MG63 (cell line): Measurements from ENCODE around the gene ASCC3. TPM values are rescaled to one million over a fixed set of nuclear protein-coding genes. Genes with fewer than 3 reads are reported as not detected.

Experiments used
- DNase-seq: peaks from one replicate; pipeline ENCODE4 v3.0.0-alpha.2; 2020
- H3K27me3 ChIP-seq: fragments of 250-450 bp; sonication (Bioruptor Pico); 2 replicates; pipeline ENCODE4 v1.5.1; 2020; ENCODE audit warnings: mild to moderate bottlenecking, moderate library complexity
- H3K36me3 ChIP-seq: fragments of 250-450 bp; sonication (Bioruptor Pico); 2 replicates; pipeline ENCODE4 v1.5.1; 2020; ENCODE audit warnings: mild to moderate bottlenecking, moderate library complexity
- H3K4me3 ChIP-seq: fragments of 250-450 bp; sonication (Bioruptor Pico); 2 replicates; pipeline ENCODE4 v1.5.1; 2020; ENCODE audit warnings: mild to moderate bottlenecking, moderate library complexity
- H3K9me3 ChIP-seq: fragments of 250-450 bp; sonication (Bioruptor Pico); 2 replicates; pipeline ENCODE4 v1.5.1; 2020; ENCODE audit warnings: mild to moderate bottlenecking, moderate library complexity
- total RNA-seq: library from RNA; depleted of rRNA; stranded (reverse); fragments of >200 nt; shearing (Covaris generic); gene quantifications from 2 replicates; pipeline ENCODE4 v1.2.3, GENCODE V29; 2014; ENCODE audit warnings: low replicate concordance

Gene ASCC3
- total RNA-seq, 1 experiment from 2014 or later = 19.0 TPM

DNA sequence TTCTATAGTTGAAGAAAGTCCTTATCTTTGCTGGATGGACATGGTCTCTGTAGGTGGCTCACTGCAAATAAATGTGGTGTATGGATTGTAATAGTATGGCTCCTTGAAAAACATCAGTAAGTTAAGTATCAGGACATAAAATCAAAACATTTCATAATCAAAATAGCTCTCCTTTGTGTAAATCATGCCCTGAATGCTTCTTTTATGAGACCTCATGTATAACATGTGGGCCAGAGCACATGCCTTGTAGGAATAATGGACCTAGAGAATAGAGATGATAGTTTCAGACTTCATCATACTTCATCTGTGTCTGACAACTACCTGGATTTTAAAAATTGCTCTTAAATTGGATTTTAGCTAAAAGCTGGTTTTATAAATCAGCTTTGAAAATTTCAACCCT is 159.9 kb downstream of the ASCC3 start:
- H3K9me3 ChIP-seq = no peaks in the 10 kb centered on the region
- H3K36me3 ChIP-seq = peaks cover 17% of the 10 kb centered on the region
- no peak for DNase-seq
- no peaks in the 10 kb centered on the region for H3K27me3 ChIP-seq
- no peak overlapping the region for H3K4me3 ChIP-seq

DNA sequence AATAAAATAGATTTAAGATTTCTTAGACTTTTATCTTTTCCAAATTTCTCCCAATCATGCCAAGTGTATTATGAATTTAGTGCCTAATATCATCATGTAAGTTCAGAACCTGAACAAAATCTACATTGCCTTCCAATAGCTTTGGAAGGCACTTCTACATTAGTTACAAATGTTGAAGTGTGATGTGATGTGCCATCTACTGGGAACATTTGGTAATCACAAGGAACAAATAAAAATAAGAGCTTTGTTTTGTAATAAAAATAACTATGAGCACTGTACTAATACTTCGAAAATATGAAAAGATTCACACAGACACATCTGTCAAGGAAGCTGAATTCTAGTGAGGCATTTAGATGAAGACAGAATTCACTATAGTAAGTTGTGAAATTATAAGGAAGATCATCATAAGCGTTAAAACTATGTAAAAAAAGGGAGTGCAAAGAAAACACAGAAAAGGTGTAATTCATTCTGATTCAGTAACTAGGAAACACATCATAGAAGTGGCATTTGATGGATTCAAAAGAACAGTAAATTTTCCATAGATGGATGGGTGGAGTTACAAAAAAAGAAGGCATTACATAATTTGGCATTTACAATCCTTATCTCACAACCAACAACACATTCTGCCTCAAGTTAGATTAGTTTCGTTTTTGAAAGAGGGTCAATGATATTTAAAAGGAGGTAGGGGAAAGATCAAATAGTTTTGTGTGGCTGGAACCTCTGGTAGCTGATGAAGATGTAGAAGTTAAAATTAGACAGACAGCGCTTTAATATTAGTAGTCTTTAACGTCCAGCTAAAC is 161.0 kb downstream of the ASCC3 start:
- DNase-seq = no peak
- no peaks in the 10 kb centered on the region for H3K9me3 ChIP-seq
- peaks cover 17% of the 10 kb centered on the region for H3K36me3 ChIP-seq
- no peaks in the 10 kb centered on the region for H3K27me3 ChIP-seq
- H3K4me3 ChIP-seq = no peak overlapping the region

DNA sequence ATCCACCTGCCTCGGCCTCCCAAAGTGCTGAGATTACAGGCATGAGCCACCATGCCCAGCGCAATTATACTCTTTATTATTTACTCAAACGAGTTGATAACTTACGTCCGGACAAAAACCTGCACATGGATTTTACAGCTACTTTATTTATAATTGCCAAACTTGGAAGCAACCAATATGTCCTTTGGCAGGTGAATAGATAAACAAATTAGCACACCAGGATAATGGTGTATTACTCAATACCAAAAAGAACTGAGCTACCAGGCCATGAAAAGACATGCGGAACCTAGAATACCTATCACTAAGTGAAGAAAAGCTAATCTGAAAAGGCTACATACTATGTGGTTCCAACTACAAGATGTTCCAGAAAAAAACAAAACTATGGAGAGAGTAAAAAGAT is 168.1 kb downstream of the ASCC3 start:
- peaks cover 4% of the 10 kb centered on the region for H3K36me3 ChIP-seq
- DNase-seq = no peak
- no peaks in the 10 kb centered on the region for H3K9me3 ChIP-seq
- H3K27me3 ChIP-seq = no peaks in the 10 kb centered on the region
- H3K4me3 ChIP-seq = no peak overlapping the region

DNA sequence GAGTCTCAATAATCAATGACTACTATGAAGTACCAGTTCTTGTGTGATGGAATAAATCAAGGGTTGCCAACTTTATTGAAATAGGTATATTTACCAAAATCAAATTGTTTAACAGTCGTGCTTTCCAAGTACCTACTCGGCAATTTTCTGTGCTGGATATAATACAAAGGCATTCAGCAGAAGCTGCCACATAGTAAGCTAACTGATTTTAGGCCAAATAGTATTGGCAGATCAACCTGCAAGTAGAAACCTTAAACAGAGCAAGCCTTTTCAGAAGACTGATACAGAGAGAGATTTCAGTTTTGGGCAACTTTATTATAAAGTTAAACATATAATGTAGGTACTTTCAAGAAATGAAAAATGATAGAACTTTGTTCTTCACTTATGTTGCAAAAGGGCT is 174.6 kb downstream of the ASCC3 start:
- Histone ChIP-seq H3K9me3 (no peaks in the 10 kb centered on the region; the same call in 1 of the 2 replicates), H3K4me3 (no peak overlapping the region), H3K36me3 (peaks cover 6% of the 10 kb centered on the region), H3K27me3 (no peaks in the 10 kb centered on the region)
- no peak for DNase-seq

DNA sequence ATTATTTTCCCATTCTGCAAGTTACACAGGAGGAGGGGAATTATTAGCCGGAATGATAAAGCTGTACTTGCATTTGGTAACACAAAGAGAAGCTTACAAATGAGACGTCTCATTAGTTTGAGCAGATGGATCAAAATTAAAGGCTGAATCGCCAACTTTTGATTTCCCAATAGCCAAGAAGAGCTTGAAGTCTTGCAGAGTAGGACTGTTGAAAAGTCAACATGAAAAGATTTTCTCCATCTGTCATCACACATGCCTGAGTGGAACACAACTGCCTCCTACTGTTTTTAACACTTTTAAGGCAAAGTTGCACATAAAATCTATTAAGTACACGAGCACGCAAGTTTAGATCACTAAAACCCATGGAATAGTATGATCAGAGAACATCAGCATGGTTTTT is 176.2 kb downstream of the ASCC3 start:
- no peak overlapping the region for H3K4me3 ChIP-seq
- no peak for DNase-seq

DNA sequence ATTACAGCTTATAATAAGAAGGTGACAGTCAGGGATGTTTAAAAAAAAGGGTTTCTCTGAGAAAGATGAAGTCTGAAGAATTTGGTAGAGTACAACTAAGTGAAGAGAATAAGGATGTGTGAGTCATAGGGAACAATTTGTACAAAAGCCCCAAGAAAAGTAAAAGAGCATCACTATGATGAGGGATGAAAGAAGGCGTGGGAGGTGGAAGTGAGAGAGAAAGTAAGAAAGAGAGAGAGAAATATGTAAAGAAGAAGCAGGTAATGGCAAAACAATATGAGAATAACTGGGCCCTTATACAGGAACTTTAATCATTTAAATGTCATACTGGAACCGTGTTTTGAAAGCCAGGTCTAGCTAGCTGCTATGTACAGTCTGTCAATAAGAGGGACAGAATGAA is 179.4 kb downstream of the ASCC3 start:
- Histone ChIP-seq H3K4me3 (no peak overlapping the region), H3K27me3 (no peaks in the 10 kb centered on the region), H3K9me3 (no peaks in the 10 kb centered on the region; the same call in 1 of the 2 replicates), H3K36me3 (peaks cover 19% of the 10 kb centered on the region)
- no peak for DNase-seq

More for the DNA sequence above, 176.2 kb downstream of the ASCC3 start:
- peaks cover 14% of the 10 kb centered on the region for H3K36me3 ChIP-seq
- no peaks in the 10 kb centered on the region for H3K27me3 ChIP-seq
- no peaks in the 10 kb centered on the region; the same call in 1 of the 2 replicates for H3K9me3 ChIP-seq

DNA sequence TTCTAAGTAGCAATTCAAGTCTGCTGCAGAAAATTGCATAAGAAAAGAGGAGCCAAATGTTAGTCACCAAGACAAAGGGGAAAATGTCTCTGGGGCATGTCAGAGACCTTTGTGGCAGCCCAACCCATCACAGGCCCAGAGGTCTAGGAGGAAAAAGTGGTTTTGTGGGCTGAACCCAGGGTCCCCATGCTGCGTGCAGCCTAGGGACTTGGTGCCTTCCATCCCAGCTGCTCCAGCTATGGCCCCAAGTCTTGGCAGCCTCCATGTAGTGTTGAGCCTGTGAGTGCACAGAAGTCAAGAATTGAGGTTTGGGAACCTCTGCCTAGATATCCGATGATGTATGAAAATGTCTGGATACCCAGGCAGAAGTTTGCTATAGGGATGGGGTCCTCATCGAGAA is 181.1 kb downstream of the ASCC3 start:
- Histone ChIP-seq H3K4me3 (no peak overlapping the region), H3K27me3 (no peaks in the 10 kb centered on the region), H3K36me3 (peaks cover 19% of the 10 kb centered on the region), H3K9me3 (no peaks in the 10 kb centered on the region; the same call in 1 of the 2 replicates)
- DNase-seq = no peak

DNA sequence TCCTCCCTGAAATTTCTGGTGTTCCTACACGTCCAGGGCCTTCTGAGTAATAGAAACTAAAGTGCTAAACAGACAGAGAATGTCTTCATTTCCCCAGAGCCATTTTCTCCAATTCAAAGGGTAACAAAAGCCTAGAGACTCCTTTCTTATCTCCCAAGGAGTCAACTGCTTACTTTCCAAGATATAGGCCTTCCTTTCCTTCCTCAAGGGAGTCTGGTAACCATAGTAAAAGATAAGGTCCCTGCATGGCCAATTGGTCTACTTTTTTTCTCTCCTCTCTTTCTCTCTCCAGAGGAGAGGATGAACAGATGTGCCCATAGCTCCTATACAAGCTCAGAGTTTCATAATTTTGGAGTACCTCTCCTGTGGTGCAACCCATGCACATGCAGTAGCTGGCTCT is 185.7 kb downstream of the ASCC3 start:
- peaks cover 5% of the 10 kb centered on the region for H3K36me3 ChIP-seq
- H3K27me3 ChIP-seq = no peaks in the 10 kb centered on the region
- no peak overlapping the region for H3K4me3 ChIP-seq
- DNase-seq = no peak
- no peaks in the 10 kb centered on the region; the same call in 1 of the 2 replicates for H3K9me3 ChIP-seq

DNA sequence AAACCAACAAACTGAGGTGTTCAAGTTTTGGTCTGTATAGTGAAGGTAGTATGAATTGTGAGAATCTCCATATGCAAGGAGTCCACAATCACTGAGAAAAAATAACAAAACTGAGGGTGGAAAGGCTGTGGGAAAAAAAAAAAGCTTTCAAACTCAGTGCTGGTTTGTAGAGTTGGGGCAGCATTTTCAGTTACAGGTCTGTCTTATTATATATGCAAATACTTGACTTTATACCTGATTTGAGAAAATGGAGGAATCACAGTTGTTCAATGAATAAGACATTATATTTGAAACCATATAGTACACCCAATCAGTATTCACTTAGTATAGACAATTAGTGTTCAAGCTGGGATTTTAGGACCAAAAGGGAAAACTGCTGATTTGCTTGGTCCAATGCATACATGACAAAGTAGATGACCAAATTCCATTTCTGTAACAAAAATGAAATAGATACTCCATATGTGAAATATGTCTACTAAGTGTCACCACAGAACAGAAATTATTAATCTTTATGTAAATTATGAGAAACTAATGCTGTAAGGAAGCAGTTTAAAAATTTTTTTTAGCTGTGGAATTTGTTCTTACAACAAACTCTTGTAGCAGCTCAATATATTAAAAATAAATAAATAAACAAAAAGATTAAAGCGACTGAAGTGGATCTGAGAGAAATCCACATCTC is 187.7 kb downstream of the ASCC3 start:
- no peaks in the 10 kb centered on the region for H3K27me3 ChIP-seq
- no peak overlapping the region for H3K4me3 ChIP-seq
- no peaks in the 10 kb centered on the region for H3K36me3 ChIP-seq
- DNase-seq = no peak
- no peaks in the 10 kb centered on the region for H3K9me3 ChIP-seq

DNA sequence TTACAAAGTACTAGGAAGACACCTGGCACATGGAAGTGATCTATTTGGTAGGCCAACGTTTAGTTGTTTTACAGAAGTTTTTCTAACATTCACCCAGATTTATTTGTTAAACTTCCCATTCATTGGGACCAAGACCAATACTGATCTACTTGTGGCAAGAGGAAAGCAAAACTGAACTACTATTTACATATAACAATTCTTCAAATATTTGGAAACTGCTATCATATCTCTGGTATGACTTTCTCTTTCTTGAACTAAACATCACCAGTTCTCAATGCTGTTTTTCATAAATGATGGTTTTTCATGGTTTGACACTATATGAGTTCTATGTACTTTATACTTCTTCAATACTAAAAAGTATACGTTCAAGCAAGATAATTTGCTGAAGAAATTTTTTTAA is 189.2 kb downstream of the ASCC3 start:
- no peak for DNase-seq
- Histone ChIP-seq H3K36me3 (no peaks in the 10 kb centered on the region), H3K9me3 (no peaks in the 10 kb centered on the region), H3K4me3 (no peak overlapping the region), H3K27me3 (no peaks in the 10 kb centered on the region)

DNA sequence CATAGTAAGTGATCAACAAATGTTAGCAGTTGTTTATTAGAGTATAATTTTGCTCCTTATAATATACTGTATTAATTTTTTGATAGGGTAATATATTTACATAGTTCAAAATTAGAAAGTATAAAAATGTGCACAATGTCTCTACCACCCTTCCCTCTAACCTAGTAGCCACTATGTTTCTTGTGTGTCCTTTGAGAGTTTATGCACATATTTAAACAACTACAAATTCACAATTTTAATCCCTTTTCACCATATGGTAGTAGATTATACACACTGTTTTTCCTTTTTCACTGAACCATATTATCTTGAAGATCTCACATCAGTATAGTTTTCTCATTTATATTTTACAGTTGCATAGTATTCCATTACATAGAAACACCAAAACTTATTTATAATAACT is 194.9 kb downstream of the ASCC3 start:
- Histone ChIP-seq H3K9me3 (no peaks in the 10 kb centered on the region), H3K27me3 (no peaks in the 10 kb centered on the region), H3K36me3 (no peaks in the 10 kb centered on the region), H3K4me3 (no peak overlapping the region)
- DNase-seq = no peak

DNA sequence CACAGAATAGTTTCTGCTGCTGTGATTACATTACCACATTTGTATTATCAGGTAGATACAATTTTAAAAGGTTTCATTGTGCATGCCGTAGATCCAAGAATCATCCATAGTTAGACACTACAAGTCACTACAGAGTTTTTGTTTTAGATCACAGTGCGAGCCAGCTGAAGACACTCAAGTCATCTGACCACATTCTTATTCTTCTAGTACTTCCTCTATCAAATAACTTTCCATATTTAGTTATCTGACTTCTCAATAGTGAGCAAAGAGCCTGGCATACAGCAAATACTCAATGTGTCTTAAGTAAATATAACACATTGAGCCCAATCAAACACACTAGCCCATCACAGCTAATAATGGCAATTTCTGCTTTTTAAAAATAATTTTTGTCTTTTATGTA is 195.4 kb downstream of the ASCC3 start:
- Histone ChIP-seq H3K36me3 (no peaks in the 10 kb centered on the region), H3K4me3 (no peak overlapping the region), H3K9me3 (no peaks in the 10 kb centered on the region), H3K27me3 (no peaks in the 10 kb centered on the region)
- no peak for DNase-seq

DNA sequence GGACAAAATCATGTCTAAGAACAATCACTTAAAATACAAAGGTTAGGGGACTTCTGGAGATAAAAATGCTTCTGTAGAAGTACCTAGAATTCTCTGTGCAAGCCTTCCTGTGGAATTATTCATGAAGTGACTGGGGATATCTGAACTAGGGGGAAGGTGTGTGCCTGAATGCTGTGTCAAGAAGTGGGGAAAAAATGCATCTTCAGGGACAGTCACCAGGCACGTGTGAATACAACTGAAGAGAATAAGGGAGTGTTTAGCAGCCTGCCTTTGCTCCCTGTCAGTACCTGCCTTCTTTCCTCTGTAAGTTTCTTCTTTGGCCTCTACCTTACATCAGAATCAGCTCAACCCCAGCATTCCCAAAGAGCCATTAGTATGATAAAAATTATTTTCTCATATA is 201.0 kb downstream of the ASCC3 start:
- Histone ChIP-seq H3K9me3 (no peaks in the 10 kb centered on the region), H3K36me3 (0 out of 2 replicates have a peak, but pooled peaks cover 3% of the 10 kb centered on the region), H3K4me3 (no peak overlapping the region), H3K27me3 (no peaks in the 10 kb centered on the region)
- no peak for DNase-seq

DNA sequence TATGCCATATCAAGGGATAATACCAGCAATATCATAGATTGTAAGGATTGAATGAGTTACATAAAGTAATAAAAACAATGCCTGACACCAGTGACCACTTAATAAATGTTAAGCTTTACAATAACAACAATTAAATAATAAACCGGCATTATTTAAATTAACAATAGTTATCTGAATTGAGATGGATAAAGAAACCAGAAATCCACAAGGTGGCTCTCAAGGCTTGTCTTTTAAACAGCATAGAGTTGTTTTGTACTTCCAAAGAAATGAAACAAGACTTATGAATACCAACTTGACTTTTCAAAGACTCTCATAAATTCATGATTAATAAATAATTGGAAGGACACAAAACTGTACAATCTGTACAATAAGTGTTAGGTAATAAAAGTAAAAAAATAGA is 203.1 kb downstream of the ASCC3 start:
- Histone ChIP-seq H3K36me3 (0 out of 2 replicates have a peak, but pooled peaks cover 3% of the 10 kb centered on the region), H3K27me3 (no peaks in the 10 kb centered on the region), H3K9me3 (no peaks in the 10 kb centered on the region), H3K4me3 (no peak overlapping the region)
- DNase-seq = no peak

DNA sequence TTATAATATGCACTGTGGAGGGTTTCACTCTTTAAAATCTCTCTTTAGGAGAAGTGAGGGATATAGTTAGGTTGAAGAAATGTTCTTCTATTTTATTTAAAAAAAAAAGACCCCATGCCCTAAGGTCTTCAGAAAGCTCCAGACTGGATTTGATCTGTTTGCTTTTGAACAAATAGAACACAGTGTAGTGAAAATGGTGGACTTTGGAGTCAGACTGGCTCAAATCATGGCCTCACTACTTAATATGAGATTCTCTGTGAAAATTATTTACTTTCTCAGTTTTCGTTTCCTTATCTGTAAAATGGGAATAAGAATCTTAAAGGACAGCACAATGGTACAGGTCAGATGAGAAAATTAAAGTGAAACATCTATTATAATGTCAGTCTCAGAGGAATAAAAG is 203.9 kb downstream of the ASCC3 start:
- Histone ChIP-seq H3K9me3 (no peaks in the 10 kb centered on the region), H3K36me3 (0 out of 2 replicates have a peak, but pooled peaks cover 3% of the 10 kb centered on the region), H3K4me3 (no peak overlapping the region), H3K27me3 (no peaks in the 10 kb centered on the region)
- DNase-seq = no peak

DNA sequence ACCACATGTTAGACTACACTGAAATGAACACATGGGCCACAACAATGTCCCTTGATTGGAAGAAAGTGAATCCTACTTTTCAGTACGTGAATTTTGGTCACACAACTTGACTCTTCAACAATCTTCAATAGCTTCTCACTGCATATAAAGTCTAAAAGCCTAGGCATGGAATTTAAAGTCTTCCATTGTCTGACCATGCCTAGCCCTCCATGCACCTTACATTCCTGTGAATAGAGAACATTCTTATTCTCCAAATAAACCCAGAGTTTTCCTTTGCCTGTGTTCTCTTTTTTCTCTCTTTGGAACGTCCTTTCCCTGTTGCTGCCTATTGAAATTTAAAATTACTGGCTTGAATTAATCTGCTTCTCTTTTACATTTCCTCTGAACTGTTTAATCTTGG is 207.5 kb downstream of the ASCC3 start:
- no peak overlapping the region for H3K4me3 ChIP-seq

DNA sequence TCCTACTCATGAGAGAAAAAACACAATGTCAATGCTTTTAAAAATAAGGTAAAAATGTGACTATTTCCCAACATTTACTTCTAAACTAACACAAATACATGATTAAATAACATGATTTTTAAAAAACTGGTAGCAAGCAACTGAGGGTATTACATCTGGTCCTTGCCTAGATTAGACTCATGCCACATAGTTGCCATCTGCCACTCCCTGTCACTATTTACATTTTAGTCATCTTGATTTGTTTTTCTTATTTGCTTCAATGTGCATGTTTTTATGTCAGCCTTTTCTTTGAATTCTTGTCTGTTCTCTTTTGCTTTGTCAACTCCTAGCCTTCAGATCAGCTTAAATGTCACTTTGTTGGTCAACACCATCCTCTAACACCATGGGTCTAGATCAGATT is 209.4 kb downstream of the ASCC3 start:
- H3K4me3 ChIP-seq = no peak overlapping the region
- H3K36me3 ChIP-seq = no peaks in the 10 kb centered on the region; the same call in 1 of the 2 replicates
- no peak for DNase-seq
- no peaks in the 10 kb centered on the region for H3K9me3 ChIP-seq
- H3K27me3 ChIP-seq = no peaks in the 10 kb centered on the region

More for the DNA sequence above, 207.5 kb downstream of the ASCC3 start:
- Histone ChIP-seq H3K9me3 (no peaks in the 10 kb centered on the region), H3K27me3 (no peaks in the 10 kb centered on the region), H3K36me3 (peaks cover 3% of the 10 kb centered on the region; the same call in 1 of the 2 replicates)
- no peak for DNase-seq

DNA sequence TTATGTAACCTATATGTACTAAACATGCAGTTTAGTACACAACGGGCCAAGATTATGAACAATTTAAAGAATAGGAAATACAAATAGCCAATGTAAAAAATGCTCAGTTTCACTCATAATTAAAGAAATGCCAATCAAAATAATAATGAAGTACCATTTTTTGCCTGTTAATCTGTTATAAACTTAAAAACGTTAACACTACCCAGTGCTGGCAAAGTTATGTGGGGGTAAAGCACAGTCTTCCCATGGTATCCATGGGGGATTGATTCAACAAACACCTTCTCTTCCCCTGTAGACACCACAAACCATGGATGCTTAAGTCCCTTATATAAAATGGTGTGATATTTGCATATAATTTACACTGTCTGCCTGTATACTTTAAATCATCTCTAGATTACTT is 211.1 kb downstream of the ASCC3 start:
- no peak for DNase-seq
- H3K4me3 ChIP-seq = no peak overlapping the region
- no peaks in the 10 kb centered on the region for H3K9me3 ChIP-seq
- no peaks in the 10 kb centered on the region; the same call in 1 of the 2 replicates for H3K36me3 ChIP-seq
- H3K27me3 ChIP-seq = no peaks in the 10 kb centered on the region
